SKM-1 treated with dmso at 0.1 percent for 144 hours (cell line): Measurements from ENCODE around the gene KIN.
"Not testable (repeated sequence)": the region's sequence is repeated elsewhere in the genome, so short reads cannot be mapped to it uniquely, and the experiment has no call there.

Source experiments
- DNase-seq: peaks from one replicate; lab custom pipeline; 2025; ENCODE audit not compliant: unreplicated experiment; lab: John Stamatoyannopoulos, UW

The KIN gene

GRCh38 chr10:7795605-7796004 is 7.8 kb upstream of the KIN start:
- DNase-seq, result no peak

GRCh38 chr10:7794251-7795026 is 6.6 kb upstream of the KIN start:
- DNase-seq, result no peak

- DNase-seq, result no peak
These were observed 4.7 kb upstream of the KIN start for GRCh38 chr10:7792541-7792940.

GRCh38 chr10:7789390-7789789 is 1.6 kb upstream of the KIN start:
- DNase-seq, result no peak

- no peak for DNase-seq
These were observed 970 bp upstream of the KIN start for GRCh38 chr10:7788639-7789286.

DNA sequence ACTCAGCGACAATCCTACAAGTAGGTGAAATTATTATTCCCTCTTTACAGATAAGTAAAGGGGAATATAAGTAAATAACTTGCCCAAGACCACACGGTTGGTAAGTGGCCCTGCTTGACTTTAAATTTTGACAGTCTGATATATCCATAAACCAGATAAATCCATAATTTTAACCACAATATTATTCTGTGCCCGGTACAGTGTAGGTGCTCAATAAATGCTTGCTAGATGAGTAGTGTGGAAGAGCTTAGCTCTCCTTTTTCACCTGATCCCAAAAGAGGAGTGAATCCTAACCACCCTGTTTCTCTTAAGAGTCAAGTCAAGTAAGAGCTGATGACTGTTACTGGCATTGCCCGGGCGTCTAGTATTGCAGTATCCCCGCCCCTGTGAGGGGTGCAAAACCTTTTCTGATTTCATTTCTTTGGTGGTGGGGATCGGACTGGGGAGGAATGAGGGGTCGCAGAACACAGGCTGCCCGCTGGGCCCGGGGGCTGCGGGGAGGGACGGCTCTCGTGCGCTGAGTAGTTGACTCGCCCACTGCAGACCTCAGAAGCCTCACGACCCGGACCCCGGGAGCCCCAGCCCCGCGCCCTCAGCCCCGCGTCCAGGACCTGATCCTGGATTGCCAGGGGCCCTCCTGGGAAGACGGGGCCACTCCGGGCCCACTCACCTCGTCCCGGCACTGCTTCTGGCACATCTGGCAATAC is 490 bp downstream of the KIN start:
- DNase-seq, result no peak

GRCh38 chr10:7786430-7786829 is 1.4 kb downstream of the KIN start:
- no peak for DNase-seq

GRCh38 chr10:7782194-7782593 is 5.6 kb downstream of the KIN start:
- not testable (repeated sequence) for DNase-seq

DNA sequence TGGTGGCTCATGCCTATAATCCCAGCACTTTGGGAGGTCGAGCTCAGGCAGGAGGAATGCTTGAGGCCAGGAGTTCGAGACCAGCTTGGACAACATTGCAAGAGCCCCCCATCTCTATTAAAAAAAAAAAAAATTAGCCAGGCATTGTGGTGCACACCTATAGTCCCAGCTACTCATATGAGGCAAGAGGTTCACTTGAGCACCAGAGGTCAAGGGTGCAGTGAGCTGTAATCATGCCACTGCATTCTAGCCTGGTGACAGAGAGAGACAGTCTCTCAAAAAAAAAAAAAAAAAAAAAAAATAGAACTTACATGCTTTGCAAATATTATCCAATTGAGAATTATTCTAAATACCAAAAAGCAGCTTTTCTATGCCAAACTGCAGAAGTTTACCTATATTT is 11.0 kb downstream of the KIN start:
- no peak for DNase-seq

GRCh38 chr10:7773845-7774801 is 13.7 kb downstream of the KIN start:
- no peak for DNase-seq

DNA sequence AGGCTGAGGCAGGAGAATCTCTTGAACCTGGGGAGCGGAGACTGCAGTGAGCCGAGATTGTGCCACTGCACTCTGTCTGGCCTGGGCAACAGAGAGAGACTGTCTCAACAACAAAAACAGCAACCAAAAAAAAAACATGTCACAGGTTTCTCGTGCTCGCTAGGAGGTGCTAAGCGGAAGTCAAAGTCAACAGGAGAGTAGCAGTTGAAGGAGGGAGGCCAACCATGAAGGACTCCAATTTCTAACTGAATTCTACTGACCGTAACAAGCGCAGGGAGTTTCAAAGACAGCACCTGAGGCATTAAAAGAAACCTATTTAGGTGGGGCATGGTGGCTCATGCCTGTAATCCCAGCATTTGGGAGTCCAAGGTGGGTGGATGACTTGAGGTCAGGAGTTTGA is 19.4 kb downstream of the KIN start:
- DNase-seq, result no peak

- DNase-seq, result no peak
These were observed 20.6 kb downstream of the KIN start for GRCh38 chr10:7767209-7767608.

GRCh38 chr10:7766241-7766640 is 21.6 kb downstream of the KIN start:
- no peak for DNase-seq

DNA sequence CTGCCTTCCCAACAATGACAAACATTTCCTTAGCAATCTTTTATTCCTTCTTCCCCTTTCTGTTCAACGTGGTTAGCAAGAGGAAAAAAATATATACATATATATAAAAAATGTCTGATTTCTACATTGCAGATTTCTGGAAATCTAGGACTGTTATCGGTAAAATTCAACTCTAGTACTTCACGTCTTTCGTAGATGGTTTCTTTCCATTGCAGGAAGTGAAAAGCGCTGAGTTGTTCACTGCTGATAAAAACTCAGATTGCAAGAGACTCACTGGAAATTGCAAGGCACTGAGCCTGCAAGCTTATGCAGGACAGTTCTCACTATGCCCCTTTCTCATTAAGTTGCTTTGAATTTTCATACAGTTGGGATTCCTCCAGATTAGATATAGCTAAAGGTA is 23.9 kb downstream of the KIN start:
- DNase-seq, result no peak

DNA sequence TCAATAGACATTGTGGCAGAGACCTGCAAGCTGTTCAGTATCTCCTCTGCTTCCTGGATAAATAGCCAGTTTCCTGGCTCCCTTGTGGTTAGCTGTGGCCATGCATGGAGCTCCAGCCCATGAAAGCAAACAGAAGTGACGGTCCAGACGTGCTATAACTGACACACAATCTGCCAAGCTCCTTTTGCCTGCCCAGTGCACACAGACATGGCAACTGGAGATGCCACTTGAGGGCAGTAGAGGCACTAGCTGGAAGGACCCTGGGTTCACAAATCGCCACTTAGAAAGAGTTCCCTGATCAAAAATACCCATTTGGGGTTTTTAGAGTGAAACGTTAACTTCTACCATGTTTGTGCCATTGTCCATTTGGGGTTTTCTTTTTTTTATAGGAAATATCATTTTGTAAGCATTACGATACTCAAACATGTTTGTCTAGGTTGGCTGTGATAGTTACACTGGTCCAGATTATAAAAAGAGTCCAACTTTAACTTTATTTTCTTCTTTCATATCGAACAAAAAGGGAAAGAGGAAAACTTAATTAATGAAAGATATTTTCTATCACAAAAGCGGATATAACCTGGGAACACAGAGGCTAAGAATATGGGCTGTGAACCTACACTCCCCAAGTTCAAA is 31.3 kb downstream of the KIN start:
- DNase-seq, result no peak

GRCh38 chr10:7755103-7755502 is 32.7 kb downstream of the KIN start:
- DNase-seq, result no peak

DNA sequence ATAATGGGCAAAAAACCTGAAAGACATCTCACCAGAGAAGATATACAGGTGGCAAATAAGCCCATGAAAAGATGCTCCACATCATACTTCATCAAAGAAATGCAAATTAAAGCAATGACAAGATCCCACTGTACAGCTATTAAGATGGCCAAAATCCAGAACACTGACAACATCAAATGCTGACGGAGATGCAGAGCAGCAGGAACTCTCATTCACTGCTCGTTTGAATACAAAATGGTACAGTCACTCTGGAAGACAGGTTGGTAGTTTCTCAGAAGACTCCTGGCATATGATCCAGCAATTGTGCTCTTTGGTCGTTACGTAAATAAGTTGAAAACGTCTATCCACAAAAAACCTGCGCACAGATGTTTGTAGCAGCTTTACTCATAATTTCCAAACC is 35.5 kb downstream of the KIN start:
- no peak for DNase-seq

- DNase-seq, result no peak
These were observed 37.6 kb downstream of the KIN start for GRCh38 chr10:7750222-7750621.

DNA sequence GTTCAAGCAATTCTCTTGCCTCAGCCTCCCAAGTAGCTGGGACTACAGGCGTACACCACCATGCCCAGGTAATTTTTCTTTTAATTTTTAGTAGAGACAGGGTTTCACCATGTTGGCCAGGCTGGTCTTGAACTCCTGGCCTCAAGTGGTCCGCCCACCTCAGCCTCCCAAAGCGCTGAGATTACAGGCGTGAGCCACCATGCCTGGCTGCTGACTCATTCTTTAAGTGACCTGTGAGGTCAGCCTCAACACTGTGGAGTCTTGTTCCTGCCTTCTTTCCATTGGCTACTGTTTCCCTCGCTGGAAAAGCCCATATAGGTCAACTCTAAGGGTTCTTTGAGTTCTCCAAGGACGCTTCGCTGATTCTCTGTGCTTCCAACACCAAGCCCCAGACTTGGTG is 39.2 kb downstream of the KIN start:
- DNase-seq, result not testable (repeated sequence)

DNA sequence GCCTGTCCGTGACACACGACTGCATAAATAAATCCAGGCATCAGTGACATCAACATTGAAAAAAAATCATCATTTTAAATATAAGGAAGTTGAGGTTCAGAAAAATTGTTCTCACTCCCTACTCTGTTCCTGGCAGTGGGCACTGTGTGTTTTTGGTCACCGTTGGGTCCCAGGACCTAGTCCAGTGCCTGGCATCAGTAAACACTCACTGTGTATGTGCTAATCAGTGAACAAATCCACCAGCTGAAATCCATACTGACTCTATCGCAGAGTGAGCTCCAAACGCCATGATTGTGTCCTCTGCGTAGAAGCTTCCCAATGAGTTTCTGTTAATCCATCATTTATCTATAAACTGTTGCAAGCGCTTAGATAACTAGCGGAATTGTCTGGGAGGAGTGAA is 43.5 kb downstream of the KIN start:
- no peak for DNase-seq
